ENCODE data around the gene NGFR. TPM values are rescaled to one million over a fixed set of nuclear protein-coding genes. Genes with fewer than 3 reads are reported as not detected.

NGFR gene
- total and polyA plus RNA-seq, 7 experiments from 2014 or later = 0.07 to 0.17 (median 0.16) TPM; not detected in 4

DNA sequence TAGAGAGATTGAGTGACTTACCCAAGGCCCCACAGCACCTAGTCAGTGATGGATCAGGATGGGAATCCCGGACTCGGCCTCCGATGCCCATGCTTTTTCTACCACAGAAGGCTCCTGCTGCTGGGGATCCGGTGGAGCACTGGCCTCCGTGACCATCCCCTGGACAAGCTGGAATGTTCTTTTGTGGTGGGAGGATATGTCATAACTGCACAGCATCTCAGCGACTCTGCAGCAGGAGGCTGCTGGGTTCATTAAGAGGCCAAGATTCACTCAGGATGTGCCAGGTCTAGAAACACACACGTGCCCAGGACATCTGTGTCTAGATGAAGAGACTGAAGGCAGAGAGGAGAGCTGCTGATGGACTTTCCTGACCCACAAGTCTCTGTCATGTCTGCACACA, 34.7 kb upstream of the NGFR start:
- peaks cover 34 to 63% (median 57%) of the 10 kb centered on the region in 5 donors for H3K27me3 Mint-ChIP-seq
- no peaks in the 10 kb centered on the region for H3K4me1 ChIP-seq (ENCODE audit: control insufficient read depth in 2 of 2, insufficient read depth in 2 of 2, low read length in 2 of 2)
- peaks cover 0 to 10% (median 0%) of the 10 kb centered on the region in 5 donors for H3K36me3 Mint-ChIP-seq
- no peak overlapping the region for H3K4me3 ChIP-seq (ENCODE audit: low read length)
- ChIA-PET CTCF (no interaction called here), POLR2A (no interaction called here)
- DNase-seq (no peak), ATAC-seq (no peak)
- H3K27ac Mint-ChIP-seq = no peak overlapping the region
- peaks cover 0 to 2% of the 10 kb centered on the region in 2 donors for H3K27me3 ChIP-seq (ENCODE audit: control insufficient read depth in 2 of 2, insufficient read depth in 2 of 2, low read length in 2 of 2)
- no peak overlapping the region for H3K4me3 Mint-ChIP-seq
- peaks cover 0 to 13% (median 0%) of the 10 kb centered on the region in 3 experiments for H3K9me3 ChIP-seq (ENCODE audit: control insufficient read depth in 2 of 3, low read length in 3 of 3)
- H3K27ac ChIP-seq (ENCODE audit: low read depth, low read length) = no peak overlapping the region
- no peaks in the 10 kb centered on the region for H3K36me3 ChIP-seq (ENCODE audit: control insufficient read depth in 2 of 3, insufficient read depth in 3 of 3, low read length in 3 of 3)
- no peaks in the 10 kb centered on the region for H3K4me1 Mint-ChIP-seq
- intact Hi-C loops (cut with micrococcal nuclease) = no loop called here
- peaks cover 0 to 18% (median 8%) of the 10 kb centered on the region in 11 donors for H3K9me3 Mint-ChIP-seq

DNA sequence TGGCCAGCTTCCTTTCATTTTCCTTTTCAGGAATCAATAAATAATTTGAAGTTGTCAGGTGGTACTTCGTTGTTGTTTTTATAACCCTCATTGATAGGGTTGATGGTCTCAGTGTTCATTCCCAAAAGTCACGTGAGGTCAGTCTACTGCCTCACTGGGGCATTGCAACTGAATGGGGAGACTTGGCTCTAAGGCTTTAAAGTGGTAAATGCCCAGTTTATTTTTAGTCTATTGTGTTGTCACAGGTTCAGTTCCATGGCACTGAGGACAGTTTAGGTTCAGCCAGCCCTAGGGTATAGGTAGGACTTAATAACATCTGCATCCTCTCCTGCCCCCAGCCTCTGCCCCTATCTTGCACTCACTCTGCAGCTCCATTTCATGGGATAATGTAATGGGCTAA, 33.5 kb upstream of the NGFR start:
- Mint-ChIP-seq H3K36me3 (peaks cover 0 to 10% (median 0%) of the 10 kb centered on the region in 5 donors), H3K9me3 (peaks cover 0 to 18% (median 8%) of the 10 kb centered on the region in 11 donors), H3K4me3 (no peak overlapping the region), H3K27ac (no peak overlapping the region), H3K4me1 (no peaks in the 10 kb centered on the region), H3K27me3 (peaks cover 32 to 65% (median 48%) of the 10 kb centered on the region in 5 donors)
- H3K4me1 ChIP-seq (ENCODE audit: control insufficient read depth in 2 of 2, insufficient read depth in 2 of 2, low read length in 2 of 2) = no peaks in the 10 kb centered on the region
- ChIA-PET CTCF (no interaction called here), POLR2A (no interaction called here)
- ATAC-seq (no peak), DNase-seq (no peak)
- peaks cover 0 to 2% of the 10 kb centered on the region in 2 donors for H3K27me3 ChIP-seq (ENCODE audit: control insufficient read depth in 2 of 2, insufficient read depth in 2 of 2, low read length in 2 of 2)
- H3K9me3 ChIP-seq (ENCODE audit: control insufficient read depth in 2 of 3, low read length in 3 of 3) = peaks cover 0 to 13% (median 0%) of the 10 kb centered on the region in 3 experiments
- no peaks in the 10 kb centered on the region for H3K36me3 ChIP-seq (ENCODE audit: control insufficient read depth in 2 of 3, insufficient read depth in 3 of 3, low read length in 3 of 3)
- H3K27ac ChIP-seq (ENCODE audit: low read depth, low read length) = no peak overlapping the region
- intact Hi-C loops (cut with micrococcal nuclease) = no loop called here
- no peak overlapping the region for H3K4me3 ChIP-seq (ENCODE audit: low read length)

DNA sequence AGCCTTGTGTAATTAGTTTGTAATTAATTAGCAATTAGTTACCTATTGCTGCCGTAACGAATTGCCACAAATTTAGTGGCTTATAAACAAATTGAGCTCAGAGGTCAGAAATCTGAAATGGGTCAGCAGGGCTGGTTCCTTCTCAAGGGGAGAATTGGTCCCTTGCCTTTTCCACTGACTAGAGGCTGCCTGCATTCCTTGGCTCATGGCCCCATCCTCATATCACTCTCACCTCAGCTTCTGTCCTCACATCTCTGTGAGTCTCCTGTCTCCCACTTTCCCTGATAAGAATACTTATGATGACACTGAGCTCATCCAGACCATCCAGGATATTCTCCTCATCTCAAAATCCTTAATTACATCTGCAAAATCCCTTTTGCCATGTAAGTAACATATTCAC, 31.0 kb upstream of the NGFR start:
- DNase-seq (no peak), ATAC-seq (no peak)
- POLR2A ChIA-PET = no interaction called here
- Mint-ChIP-seq H3K4me3 (no peak overlapping the region), H3K27ac (no peak overlapping the region), H3K27me3 (peaks cover 33 to 73% (median 52%) of the 10 kb centered on the region in 5 donors), H3K36me3 (peaks cover 0 to 10% (median 0%) of the 10 kb centered on the region in 5 donors), H3K4me1 (peaks cover 0 to 2% (median 0%) of the 10 kb centered on the region in 7 donors), H3K9me3 (peaks cover 0 to 18% (median 8%) of the 10 kb centered on the region in 11 donors)
- H3K27me3 ChIP-seq (ENCODE audit: control insufficient read depth in 2 of 2, insufficient read depth in 2 of 2, low read length in 2 of 2) = peaks cover 0 to 2% of the 10 kb centered on the region in 2 donors
- H3K27ac ChIP-seq (ENCODE audit: low read depth, low read length) = no peak overlapping the region
- CTCF ChIA-PET = no interaction called here
- intact Hi-C loops (cut with micrococcal nuclease) = no loop called here
- no peaks in the 10 kb centered on the region for H3K4me1 ChIP-seq (ENCODE audit: control insufficient read depth in 2 of 2, insufficient read depth in 2 of 2, low read length in 2 of 2)
- H3K9me3 ChIP-seq (ENCODE audit: control insufficient read depth in 2 of 3, low read length in 3 of 3) = peaks cover 0 to 13% (median 0%) of the 10 kb centered on the region in 3 experiments
- no peak overlapping the region for H3K4me3 ChIP-seq (ENCODE audit: low read length)
- no peaks in the 10 kb centered on the region for H3K36me3 ChIP-seq (ENCODE audit: control insufficient read depth in 2 of 3, insufficient read depth in 3 of 3, low read length in 3 of 3)

DNA sequence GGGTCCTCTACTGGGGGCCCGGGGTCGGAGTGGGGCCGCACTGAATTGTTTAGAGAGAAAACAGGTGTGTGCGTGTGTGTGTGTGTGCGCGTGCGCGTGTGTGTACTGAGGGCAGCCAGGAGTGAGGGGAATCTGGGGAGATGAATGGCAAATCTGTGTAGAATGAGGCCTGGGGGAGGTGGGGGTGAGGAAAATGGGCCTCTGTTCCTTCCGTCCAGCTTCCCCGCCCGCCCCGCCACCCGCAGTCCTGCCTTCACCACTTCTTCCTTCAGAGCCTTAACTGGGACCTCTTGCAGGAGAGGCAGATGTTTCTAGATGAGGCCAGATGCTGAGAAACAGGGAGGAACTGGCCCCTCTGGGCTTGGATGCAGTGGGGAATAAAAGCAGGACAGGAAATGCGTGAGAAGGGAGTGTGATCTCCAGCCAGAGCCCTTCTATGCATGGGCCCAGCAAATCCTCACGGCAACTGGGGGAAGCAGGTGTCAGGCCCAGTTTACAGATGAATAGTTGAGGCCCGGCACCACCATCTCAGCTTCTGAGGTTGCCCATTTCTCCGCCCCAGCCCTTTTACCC, 29.7 kb upstream of the NGFR start:
- Mint-ChIP-seq H3K9me3 (peaks cover 0 to 18% (median 8%) of the 10 kb centered on the region in 11 donors), H3K27ac (no peak overlapping the region), H3K4me3 (no peak overlapping the region), H3K36me3 (peaks cover 0 to 10% (median 0%) of the 10 kb centered on the region in 5 donors), H3K4me1 (peaks cover 0 to 7% (median 0%) of the 10 kb centered on the region in 7 donors), H3K27me3 (peaks cover 40 to 73% (median 52%) of the 10 kb centered on the region in 5 donors)
- CTCF ChIA-PET = no interaction called here
- Histone ChIP-seq H3K9me3 (ENCODE audit: control insufficient read depth in 2 of 3, low read length in 3 of 3) (peaks cover 0 to 13% (median 0%) of the 10 kb centered on the region in 3 experiments), H3K27ac (ENCODE audit: low read depth, low read length) (no peak overlapping the region), H3K36me3 (ENCODE audit: control insufficient read depth in 2 of 3, insufficient read depth in 3 of 3, low read length in 3 of 3) (no peaks in the 10 kb centered on the region), H3K27me3 (ENCODE audit: control insufficient read depth in 2 of 2, insufficient read depth in 2 of 2, low read length in 2 of 2) (peaks cover 0 to 11% of the 10 kb centered on the region in 2 donors), H3K4me3 (ENCODE audit: low read length) (no peak overlapping the region), H3K4me1 (ENCODE audit: control insufficient read depth in 2 of 2, insufficient read depth in 2 of 2, low read length in 2 of 2) (no peaks in the 10 kb centered on the region)
- intact Hi-C loops (cut with micrococcal nuclease) = no loop called here
- DNase-seq (no peak), ATAC-seq (no peak)
- POLR2A ChIA-PET = no interaction called here

DNA sequence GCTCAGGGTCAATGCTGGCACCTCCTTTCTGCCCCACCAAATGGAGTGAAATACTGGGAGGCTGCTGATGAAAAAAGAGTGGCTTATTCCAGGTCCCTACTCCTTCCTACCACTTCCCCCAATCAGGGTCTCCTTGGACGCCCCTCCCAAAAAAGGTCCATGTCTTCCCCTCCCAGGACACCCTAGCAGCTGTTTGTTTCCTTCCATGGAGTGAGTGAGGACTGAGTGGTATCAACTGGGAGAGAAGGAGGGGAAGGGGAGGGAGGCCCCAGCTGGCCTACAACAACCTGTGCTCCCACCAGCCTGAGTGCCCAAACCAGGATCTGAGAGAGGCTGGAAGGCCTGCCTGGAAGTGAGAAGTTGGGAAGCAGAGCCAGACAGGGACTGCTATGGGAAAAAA, 28.7 kb upstream of the NGFR start:
- ChIA-PET CTCF (no interaction called here), POLR2A (no interaction called here)
- H3K9me3 ChIP-seq (ENCODE audit: control insufficient read depth in 2 of 3, low read length in 3 of 3) = peaks cover 0 to 13% (median 0%) of the 10 kb centered on the region in 3 experiments
- ATAC-seq = no peak
- Mint-ChIP-seq H3K27me3 (peaks cover 43 to 75% (median 62%) of the 10 kb centered on the region in 5 donors), H3K4me1 (peaks cover 0 to 13% (median 0%) of the 10 kb centered on the region in 7 donors), H3K27ac (no peak overlapping the region), H3K9me3 (peaks cover 0 to 18% (median 8%) of the 10 kb centered on the region in 11 donors), H3K4me3 (no peak overlapping the region), H3K36me3 (peaks cover 0 to 10% (median 0%) of the 10 kb centered on the region in 5 donors)
- H3K27ac ChIP-seq (ENCODE audit: low read depth, low read length) = no peak overlapping the region
- no peak for DNase-seq
- intact Hi-C loops (cut with micrococcal nuclease) = no loop called here
- H3K27me3 ChIP-seq (ENCODE audit: control insufficient read depth in 2 of 2, insufficient read depth in 2 of 2, low read length in 2 of 2) = peaks cover 4 to 11% of the 10 kb centered on the region in 2 donors
- H3K4me3 ChIP-seq (ENCODE audit: low read length) = no peak overlapping the region
- no peaks in the 10 kb centered on the region for H3K36me3 ChIP-seq (ENCODE audit: control insufficient read depth in 2 of 3, insufficient read depth in 3 of 3, low read length in 3 of 3)
- no peaks in the 10 kb centered on the region for H3K4me1 ChIP-seq (ENCODE audit: control insufficient read depth in 2 of 2, insufficient read depth in 2 of 2, low read length in 2 of 2)

DNA sequence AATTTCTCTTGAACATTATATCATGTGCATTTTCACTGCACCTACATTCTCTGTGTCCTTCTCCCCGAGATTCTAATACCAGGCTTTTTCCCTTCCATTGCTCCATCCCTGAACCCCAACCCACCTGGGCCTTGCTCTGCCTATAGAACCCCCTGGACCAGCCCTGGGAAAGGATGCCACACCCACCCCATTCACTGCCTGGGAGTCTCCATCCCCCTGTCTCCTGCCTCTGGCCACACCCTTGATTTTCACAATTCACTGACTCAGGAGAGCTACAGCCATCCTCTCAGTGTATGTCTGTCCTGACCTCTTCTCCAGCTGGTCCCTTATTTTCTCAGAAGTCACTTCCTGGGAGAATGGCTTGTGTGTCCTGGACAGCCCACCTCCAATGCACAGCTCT, 27.9 kb upstream of the NGFR start:
- POLR2A ChIA-PET = no interaction called here
- Histone ChIP-seq H3K9me3 (ENCODE audit: control insufficient read depth in 2 of 3, low read length in 3 of 3) (peaks cover 0 to 13% (median 0%) of the 10 kb centered on the region in 3 experiments), H3K27ac (ENCODE audit: low read depth, low read length) (no peak overlapping the region), H3K36me3 (ENCODE audit: control insufficient read depth in 2 of 3, insufficient read depth in 3 of 3, low read length in 3 of 3) (no peaks in the 10 kb centered on the region), H3K27me3 (ENCODE audit: control insufficient read depth in 2 of 2, insufficient read depth in 2 of 2, low read length in 2 of 2) (peaks cover 4 to 9% of the 10 kb centered on the region in 2 donors), H3K4me1 (ENCODE audit: control insufficient read depth in 2 of 2, insufficient read depth in 2 of 2, low read length in 2 of 2) (no peaks in the 10 kb centered on the region), H3K4me3 (ENCODE audit: low read length) (no peak overlapping the region)
- Mint-ChIP-seq H3K4me3 (no peak overlapping the region), H3K36me3 (peaks cover 0 to 10% (median 0%) of the 10 kb centered on the region in 5 donors), H3K4me1 (peaks cover 0 to 13% (median 0%) of the 10 kb centered on the region in 7 donors), H3K27me3 (peaks cover 51 to 83% (median 69%) of the 10 kb centered on the region in 5 donors), H3K27ac (no peak overlapping the region), H3K9me3 (peaks cover 0 to 18% (median 8%) of the 10 kb centered on the region in 11 donors)
- CTCF ChIA-PET = no interaction called here
- no peak for ATAC-seq
- DNase-seq = no peak
- intact Hi-C loops (cut with micrococcal nuclease) = no loop called here
